NCI-H146 (cell line): Measurements from ENCODE around the gene ITGB3.

Source experiments
- DNase-seq: peaks from one replicate; lab custom pipeline; 2025; lab: John Stamatoyannopoulos, UW

Gene ITGB3

DNA sequence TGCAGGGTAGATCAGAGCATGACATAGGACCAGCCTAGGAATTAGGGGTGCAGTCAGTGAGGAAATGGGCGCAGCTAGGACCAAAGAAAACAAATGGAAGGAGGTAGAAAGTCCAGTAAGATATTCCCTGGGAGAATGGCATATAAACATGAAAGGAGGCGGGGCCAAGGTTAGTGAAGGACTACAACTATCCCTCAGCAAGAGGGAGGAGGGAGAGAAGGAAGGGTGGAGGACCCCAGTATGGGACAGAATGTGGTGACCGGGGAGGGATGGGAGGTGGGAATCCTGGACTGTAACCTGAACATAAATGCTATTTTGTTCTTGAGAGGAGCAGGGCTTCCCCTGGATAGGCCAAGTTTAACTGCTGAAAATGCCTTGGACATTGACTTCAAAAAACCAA is 22.8 kb downstream of the ITGB3 start:
- DNase-seq: no peak

DNA sequence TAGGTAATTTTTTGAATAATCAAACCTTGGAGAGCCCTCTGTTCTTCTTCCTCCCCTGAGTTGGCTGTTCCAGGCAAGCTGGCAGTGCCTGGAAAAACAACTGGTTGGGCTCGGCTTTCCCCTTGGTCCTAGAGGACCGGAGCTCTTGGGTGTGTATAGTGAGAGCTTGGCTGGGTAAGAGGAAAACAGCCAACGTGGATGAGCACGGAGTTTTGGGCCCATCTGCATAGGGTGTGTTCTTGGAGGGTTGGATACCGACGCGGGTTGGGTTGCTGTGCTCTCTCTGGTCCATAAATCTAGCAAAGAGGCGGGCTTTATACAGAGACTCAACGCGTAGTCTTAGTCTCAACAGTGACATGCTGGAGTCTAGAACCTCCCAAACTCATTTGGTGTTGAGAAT is 23.2 kb downstream of the ITGB3 start:
- peak; percentile 82 for DNase-seq

DNA sequence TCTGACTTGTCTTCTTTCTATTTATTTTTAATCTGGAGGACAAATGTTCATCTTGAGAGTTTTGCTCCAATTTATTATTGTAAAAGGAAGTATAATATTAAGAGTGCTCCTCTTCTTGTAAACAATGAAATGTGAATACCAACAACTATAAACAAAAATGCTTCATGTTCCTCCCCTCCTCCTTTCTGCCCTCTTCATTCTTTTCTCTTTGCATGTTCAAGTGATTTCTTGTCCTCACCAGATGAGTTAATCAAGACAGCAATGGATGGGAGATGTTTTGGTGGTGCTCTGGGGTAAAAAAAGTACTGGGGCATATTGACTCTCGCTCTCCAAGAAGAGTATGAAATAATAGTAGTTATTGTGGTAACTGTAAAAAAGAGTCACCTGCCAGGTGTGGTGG is 24.3 kb downstream of the ITGB3 start:
- no peak for DNase-seq

DNA sequence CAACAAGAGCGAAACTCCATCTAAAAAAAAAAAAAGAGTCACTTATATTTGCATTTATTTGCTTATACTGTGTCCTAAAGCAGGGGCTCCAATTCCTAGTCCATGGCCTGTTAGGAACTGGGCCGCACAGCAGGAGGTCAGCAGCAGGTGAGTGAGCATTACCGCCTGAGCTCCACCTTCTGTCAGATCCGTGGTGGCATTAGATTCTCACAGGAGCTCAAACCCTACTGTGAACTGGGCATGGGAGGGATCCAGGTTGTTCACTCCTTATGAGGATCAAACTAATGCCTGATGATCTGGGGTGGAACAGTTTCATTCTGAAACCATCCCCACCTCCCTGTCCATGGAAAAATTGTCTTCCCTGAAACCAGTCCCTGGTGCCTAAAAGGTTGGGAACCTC is 24.9 kb downstream of the ITGB3 start:
- peak; percentile 20 for DNase-seq

DNA sequence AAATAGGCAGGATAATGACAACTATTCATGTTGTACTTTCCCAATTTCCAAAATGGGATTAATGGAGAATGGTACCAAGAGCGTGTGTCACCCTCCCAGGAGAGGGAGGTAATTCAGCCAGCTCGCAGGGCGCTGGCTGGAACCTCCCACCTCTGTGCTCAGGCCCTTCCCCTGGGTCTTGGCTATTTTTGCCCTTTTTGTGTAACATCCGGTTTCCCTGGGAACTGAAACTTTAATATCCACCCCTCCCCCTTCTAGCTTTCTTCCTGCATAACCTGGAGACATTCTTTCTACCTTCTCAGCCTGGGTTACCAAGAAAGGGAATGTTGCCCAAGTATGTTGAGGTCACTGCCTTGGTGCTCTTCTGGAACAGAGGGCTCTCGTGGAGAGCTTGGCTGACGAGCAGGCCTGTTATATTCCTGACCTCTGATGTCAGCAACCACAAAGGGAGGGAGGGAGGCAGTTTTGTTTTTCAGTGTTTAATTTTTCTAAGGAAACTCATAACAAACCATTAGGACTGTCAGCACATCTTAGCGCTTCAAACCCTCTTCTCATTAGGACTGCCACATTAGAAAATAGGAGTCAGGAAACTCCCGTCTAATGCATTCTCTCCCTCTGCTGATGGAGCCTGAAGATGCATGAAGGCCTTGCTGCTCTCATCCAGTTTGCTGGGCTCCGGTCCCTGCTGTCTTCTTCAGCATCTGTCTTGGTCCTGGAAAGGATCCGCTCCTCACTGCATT is 25.6 kb downstream of the ITGB3 start:
- DNase-seq: no peak

DNA sequence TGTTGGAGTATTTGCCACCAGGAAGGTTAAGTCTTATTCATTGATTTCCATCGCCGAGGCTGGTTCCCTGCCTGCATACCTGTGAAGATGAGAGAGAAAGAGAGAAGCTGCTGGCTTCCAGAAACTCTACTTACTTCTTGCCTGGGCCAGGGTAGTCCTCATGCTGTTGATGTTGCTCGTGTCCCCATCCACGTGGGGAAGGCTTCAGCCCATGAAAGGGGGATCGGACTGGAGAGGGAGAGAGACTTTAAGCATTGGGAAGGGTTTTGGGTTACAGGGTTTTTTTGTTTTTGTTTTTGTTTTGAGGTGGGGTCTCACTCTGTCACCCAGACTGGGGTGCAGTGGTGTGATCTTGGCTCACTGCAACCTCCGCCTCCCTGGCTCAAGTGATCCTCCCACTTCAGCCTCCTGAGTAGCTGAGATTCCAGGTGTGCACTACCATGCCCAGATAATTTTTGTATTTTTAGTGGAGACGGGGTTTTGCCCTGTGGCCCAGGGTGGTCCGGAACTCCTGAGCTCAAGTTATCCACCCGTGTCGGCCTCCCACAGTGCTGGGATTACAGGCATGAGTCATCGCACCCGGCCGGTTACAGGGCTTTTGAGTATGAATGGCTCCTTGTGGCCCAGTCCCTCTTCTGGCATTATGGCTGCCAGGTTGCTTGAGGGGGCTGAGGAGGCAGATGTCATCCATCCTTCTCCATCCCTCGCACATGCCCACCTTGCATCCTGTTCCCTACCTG is 26.6 kb downstream of the ITGB3 start:
- DNase-seq: peak; percentile 7

DNA sequence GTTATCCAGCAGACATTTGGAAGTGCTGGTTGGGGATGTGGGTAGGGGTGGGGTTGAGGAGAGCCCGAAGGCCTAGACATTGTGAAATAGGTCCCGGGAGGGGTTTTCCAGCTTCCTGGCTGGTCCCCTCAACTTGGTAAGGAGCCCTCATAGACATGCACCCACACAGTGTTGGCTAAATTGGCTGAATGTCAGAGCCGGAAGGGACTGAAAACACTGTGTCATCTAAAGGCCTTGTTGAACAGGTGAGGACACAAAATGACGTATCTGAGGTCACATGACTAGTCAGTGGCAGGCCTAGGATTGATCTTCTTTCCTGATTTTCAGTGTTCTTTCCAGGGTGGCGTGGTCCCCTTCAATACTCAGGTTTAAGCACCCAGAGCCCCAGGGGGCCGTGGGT is 27.6 kb downstream of the ITGB3 start:
- DNase-seq: no peak

DNA sequence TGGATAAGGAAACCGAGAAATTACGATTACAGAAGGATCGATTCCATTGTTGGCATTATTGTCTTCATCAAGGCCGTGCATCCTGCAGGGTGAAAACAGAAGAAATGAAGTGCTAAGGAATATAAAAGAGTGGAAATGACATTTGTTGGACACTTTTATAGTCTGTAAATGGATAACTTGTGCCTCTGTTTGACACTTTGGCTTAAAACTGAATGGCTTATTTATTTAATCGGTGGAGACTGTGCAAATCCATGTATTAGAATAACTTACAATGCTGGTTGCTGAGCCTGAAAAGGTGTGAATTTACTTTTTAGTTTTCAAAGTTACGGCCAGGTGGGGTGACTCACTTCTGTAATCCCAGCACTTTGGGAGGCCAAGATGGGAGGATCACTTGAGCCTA is 31.4 kb downstream of the ITGB3 start:
- no peak for DNase-seq

DNA sequence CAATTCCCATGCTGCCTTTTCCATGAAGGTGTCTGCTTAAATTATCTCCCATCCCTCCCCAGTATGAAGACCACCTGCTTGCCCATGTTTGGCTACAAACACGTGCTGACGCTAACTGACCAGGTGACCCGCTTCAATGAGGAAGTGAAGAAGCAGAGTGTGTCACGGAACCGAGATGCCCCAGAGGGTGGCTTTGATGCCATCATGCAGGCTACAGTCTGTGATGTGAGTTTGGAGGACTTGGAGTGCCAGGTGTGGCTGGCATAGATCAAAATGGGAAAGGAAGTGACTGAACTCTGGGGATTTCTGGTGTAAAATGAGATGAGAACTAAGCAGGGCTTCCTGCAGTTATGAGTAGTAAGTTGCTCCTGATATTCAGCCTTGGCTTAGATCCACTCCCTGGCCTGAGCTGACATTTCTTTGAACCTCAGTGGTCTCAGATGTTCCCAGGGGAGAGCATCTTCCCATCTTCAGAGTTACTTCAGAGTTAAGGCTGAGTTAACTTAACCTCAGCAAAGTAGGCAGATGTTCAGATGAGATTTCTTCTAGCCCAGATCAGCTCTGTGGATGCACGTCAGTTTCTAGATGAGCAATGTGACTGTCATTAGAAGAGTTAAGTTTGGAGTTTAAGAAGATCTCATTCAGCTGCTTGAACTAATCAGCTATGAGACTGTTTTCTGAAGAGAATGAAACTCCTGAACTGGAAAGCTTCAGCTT is 32.7 kb downstream of the ITGB3 start:
- DNase-seq: no peak

DNA sequence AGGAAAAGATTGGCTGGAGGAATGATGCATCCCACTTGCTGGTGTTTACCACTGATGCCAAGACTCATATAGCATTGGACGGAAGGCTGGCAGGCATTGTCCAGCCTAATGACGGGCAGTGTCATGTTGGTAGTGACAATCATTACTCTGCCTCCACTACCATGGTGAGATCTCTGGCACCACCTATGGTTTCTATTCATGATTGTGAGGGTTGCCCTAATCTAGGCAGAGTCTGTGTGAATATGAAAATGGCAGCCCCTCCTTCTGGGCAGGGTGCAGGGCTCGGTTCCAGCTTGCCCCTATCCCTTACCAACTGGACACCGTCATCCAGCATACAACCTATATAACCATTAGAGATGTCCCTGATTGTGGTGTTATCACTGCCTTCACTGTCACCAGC is 33.4 kb downstream of the ITGB3 start:
- no peak for DNase-seq

DNA sequence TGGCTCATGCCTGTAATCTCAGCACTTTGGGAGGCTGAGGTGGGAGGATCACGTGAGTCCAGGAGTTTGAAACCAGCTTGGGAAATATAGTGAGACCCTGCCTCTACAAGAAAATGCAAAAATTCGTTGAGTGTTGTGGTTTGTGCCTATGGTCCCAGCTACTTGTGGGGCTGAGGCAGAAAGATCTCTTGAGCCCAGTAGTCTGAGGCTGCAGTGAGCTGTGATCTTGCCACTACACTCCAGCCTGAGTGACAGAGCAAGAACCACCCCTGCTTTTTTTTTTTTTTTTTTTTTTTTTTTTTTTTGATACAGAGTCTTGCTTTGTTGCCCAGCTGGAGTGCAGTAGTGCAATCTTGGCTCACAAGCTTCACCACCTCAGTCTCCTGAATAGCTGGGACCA is 34.0 kb downstream of the ITGB3 start:
- DNase-seq: no peak

DNA sequence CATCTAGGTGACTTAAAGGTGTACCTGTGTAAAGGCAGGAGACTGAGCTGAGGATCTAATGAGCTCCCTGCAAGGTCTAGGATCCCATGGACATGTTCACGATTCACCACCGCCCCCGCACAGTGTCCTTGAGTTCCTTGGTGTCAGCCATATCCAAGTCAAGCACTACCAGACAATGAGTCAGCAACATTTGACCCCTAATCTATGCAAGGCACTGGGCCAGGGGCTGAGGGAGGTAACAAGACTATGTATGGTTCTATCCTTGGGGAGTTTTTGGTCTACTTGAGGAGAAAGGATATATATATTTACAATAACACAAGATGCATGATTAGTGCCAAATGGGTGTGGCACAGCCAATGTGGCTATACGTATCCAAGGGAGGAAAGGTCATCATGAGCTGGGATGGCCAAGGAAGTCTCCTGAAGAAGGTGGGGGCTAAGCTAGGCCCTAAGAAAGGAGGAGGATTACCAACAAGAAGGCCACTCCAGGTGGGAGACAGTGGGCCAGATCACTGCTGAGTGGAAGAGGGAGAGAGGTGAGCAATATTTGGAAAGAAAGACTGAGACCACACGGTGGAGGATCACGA is 35.0 kb downstream of the ITGB3 start:
- no peak for DNase-seq

DNA sequence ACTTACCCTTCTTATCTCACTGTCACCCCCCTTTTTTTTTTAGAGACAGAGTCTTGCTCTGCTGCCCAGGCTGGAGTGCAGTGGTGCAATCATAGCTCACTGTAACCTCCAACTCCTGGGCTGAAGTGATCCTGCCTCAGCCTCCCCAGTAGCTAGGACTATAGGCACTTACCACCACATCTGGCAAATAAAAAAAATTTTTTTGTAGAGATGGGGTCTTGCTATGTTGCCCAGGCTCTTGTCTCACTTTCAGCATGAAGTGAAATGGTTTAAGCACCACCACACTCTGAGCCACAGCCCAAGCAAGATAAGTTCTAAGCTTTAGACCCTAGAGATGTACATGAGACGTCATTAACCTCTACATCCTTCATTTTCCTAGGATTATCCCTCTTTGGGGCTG is 35.7 kb downstream of the ITGB3 start:
- no peak for DNase-seq

DNA sequence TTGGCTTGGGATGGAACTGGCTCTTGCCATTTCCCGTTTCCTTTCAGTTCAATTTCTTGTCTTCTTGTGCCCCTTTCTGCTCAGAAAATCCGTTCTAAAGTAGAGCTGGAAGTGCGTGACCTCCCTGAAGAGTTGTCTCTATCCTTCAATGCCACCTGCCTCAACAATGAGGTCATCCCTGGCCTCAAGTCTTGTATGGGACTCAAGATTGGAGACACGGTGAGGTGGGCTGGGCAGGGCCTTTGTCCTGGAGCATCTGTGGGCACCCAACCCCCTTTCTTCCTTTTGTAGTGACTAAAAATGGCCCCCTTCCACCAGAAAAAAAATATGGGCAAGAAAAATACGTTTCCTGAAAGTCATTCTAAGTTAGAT is 37.2 kb downstream of the ITGB3 start:
- no peak for DNase-seq

DNA sequence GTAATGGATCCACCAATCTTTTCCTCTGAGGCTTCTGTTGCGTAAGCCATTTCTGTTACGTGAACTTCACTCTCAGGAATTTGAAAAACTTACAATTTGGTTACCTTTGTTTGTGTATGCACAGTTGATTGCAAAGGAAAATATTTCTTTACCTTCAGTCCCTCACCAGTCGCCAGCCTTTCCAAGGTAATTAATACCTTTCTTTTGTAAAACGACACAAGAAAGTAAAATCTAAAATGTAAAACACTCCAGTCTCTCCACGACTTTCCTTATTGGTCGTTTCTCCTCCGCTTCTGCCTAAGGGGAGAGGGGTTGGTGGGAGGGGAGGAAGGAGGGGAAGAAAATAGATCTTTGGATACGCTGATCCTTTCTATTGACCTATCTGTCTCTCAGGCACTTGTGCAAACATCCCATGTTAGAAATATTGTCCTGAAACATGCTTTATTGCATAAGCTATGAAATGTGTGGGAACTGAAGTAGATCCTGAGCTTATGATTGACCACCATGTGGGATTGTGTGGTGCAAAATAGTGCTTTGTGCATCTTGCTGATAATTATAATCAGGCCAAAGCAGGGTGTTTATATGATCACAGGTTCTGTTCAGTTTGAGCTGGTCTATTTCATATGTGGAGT is 37.7 kb downstream of the ITGB3 start:
- DNase-seq: no peak

DNA sequence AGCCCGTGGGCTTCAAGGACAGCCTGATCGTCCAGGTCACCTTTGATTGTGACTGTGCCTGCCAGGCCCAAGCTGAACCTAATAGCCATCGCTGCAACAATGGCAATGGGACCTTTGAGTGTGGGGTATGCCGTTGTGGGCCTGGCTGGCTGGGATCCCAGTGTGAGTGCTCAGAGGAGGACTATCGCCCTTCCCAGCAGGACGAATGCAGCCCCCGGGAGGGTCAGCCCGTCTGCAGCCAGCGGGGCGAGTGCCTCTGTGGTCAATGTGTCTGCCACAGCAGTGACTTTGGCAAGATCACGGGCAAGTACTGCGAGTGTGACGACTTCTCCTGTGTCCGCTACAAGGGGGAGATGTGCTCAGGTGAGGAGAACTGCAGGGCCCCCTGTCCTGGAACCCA is 38.6 kb downstream of the ITGB3 start:
- DNase-seq: no peak

DNA sequence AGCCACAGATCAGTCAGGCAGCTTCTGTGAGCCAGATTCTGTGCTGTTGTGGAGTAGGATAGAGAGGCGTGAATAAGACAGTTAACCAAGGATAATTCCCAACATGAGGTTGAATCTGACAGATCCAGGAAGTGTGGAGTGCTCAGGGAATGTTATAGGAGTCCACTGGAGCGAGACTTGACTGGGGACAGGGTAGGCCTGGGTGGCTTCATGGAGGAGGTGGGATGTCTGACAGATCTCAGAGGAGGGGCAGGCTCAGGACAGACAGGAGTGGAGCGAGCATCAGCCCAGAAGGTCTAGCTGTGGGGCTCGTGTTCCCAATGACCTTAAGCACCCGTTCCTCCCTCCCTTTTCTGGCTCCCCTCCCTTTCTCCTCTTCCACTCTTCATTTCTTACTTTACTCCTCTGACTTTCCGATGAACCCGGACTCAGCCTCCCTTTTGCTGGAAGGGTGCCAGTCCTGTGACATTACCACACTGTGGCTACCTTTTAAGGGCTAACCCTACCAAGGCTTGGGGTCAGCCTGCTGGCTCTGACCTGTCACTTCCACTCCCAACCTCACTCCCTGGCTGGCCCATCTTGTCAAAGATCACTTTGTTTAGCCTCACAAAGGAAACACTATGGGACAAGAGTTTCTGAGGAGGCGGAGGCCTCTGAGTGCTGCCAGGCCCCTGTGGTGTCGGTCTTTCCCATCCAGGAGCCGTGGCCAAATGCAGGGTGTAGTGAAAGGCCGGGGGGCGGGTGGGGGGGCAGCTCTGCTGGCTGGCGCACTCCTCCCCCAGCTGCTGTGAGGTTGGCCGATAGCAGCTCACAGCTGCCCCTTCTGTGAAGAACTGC is 41.6 kb downstream of the ITGB3 start:
- DNase-seq: no peak

DNA sequence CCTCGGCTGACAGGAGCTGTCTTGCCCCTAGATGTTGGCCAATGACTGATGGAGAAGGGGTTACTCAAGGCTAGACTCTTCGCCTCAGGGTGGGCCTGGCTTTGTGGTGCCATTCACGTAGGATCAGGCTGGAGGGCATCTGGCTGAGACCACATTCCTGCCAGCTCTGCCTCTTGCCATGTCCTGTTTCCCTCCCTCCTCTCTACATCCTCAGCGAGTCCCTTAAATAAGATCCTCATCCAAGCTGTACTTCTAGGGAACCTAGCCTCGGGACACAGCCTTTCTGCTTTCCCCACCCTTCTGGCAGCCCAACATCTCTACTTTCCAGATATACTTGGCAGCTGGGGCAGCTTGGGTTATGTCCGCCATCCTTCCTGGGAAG is 42.2 kb downstream of the ITGB3 start:
- no peak for DNase-seq

DNA sequence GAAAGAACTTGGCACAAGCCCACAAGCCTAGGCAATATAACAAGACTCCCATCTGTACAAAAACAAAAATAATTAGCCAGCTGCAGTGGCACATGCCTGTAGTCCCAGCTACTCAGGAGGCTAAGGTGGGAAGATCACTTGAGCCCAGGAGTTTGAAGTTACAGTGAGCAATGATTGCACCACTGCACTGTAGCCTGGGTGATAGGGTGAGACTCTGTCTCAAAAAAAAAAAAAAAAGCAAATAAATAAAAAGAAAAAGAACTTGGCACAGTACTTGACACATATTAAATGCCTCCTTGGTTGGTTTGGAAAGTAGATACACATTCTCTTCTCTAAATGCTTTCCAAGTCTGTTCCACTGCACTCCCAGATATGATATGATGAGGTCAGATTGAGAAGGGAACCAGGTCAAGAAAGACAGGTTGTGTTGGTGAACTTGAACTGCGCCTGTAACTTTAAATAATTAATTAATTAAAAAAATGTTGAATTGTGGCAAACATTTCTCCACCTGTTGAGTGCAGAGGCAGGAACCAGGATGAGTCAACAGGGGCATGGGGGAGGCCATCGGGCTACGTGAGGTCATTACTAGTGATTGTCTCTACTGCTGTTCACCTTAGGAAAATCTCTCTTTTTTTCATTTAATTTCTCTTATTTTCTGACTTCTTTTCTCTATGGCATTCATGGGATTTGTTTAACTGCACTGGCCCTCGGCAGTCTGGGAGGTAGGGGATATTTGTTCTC is 44.2 kb downstream of the ITGB3 start:
- no peak for DNase-seq

DNA sequence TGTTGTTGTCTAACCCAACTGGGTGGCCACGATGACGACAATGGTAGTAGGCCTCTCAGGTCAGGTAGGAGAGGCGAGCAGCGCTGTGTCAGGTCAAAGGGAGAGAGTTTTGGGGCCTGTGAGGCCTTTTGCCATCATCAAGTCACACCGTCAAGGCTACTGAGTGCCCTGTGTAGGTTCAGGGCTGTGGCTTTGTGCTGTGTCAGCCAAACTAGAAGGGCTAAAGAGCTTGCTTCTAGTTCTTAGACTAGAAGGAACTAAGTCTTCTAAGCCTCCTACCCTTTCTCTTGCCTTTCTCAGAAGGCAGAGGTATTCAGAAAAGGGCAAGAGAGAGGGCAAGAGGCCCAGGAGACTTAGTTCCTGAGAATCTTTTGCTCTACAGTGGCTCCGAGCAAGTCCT is 45.1 kb downstream of the ITGB3 start:
- DNase-seq: no peak
